ENCODE data around the gene NCBP2. TPM values are rescaled to one million over a fixed set of nuclear protein-coding genes. Genes with fewer than 3 reads are reported as not detected.

Gene NCBP2
- total RNA-seq, 1 donor from 2014 or later, result 81.2 TPM

DNA sequence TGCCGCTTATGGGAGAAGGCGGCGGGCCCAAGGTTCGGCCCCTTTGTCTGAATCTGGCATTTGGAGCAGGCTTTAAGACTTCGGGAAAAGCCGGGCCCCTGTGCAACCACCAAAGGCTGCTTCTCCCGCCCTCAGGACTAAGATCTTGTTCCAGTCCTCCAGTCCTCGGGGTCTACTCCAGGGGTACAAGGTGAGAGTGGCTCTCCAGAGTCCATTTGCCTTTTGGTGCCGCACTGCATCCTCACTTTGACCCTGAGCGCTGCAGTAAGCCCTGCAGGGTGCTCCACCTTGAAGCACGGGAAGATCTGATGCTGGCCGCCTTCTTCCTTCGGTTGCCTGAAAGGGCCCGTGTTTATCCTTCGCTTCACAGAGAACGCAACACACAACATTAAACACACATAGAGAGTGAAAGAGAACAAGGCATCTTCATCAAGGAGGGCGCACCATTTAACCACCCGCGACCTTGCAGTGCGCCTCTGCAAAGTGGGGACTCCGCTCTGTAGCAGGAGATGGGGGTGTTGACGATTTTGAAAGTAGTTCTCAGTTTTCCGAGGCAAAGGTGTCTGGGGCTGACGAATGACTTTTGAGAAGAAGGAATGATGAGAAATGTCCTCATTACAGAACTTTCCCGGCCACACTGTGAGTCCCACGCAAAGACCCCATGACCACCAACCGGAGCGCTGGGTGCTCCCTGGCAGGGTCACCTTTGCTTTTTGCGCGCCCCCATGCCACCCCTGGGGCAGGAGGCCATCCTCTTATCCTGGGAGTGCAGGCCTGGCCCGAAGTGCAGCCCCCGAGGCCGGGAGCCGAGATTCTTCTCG lies 25.3 kb upstream of the NCBP2 start:
- peaks cover 60% of the 10 kb centered on the region for H3K27me3 Mint-ChIP-seq
- no peak for TF ChIP-seq CTCF (conservative IDR thresholded peaks at IDR 0.05)

GRCh38 chr3:196966526-196967401 lies 24.4 kb upstream of the NCBP2 start:
- no peak for DNase-seq (ENCODE audit: extremely low spot score, unreplicated experiment)
- Mint-ChIP-seq H3K9me3 (no peaks in the 10 kb centered on the region), H3K27me3 (peaks cover 66% of the 10 kb centered on the region), H3K4me3 (no peak overlapping the region), H3K4me1 (ENCODE audit: unreplicated experiment) (no peaks in the 10 kb centered on the region), H3K36me3 (no peaks in the 10 kb centered on the region), H3K27ac (no peak overlapping the region)
- TF ChIP-seq CTCF (conservative IDR thresholded peaks at IDR 0.05), result no peak

More for the DNA sequence above, 25.3 kb upstream of the NCBP2 start:
- Mint-ChIP-seq H3K4me1 (ENCODE audit: unreplicated experiment) (no peaks in the 10 kb centered on the region), H3K4me3 (peak overlapping the region; percentile 83), H3K27ac (no peak overlapping the region), H3K36me3 (no peaks in the 10 kb centered on the region), H3K9me3 (no peaks in the 10 kb centered on the region)
- no peak for DNase-seq (ENCODE audit: extremely low spot score, unreplicated experiment)

DNA sequence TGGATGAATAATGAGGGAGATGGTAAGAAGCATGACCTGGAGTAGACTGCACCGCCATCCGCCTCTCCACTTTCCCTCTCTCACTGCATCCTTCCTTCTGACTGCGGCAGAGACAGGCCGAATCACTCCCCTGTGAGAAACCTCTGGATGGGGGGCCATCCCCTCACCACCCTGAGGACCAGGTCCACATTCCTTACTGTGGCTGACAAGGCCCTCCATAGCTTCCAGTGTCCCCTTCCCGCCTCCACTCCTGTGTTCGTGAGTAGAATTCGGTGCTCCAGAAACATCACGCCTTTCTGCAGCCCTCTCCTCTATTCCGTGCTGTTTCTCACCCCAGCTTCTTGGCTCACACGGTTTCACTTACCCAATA lies 23.5 kb upstream of the NCBP2 start:
- H3K27me3 Mint-ChIP-seq, result peaks cover 64% of the 10 kb centered on the region

DNA sequence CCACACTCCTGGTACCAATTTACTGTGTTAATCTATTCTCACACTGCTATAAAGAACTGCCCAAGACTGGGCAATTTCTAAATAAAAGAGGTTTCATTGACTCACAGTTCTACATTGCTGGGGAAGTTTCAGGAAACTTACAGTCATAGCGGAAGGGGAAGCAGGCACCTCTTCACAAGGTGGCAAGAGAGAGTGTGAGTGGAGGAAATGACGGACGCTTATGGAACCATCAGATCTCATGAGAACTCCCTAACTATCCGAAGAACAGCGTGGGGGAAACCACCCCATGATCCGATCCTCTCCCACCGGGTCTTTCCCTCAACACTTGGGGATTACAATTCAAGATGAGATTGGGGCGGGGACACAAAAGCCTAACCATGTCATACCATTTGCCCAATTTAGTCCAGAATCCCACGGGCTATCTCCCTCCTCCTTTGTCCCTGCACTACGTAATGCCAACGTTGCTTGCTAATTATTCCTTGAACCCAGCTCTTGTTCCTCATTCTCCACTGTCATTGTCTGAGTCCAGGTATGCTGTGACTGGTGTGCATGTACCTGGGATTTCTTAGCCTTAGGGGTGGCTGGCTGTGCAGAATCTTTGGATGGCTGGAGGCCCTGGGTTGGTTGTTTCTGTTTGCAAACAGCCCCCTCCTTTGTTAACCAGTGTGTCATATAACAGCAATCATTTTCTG lies 22.9 kb upstream of the NCBP2 start:
- Mint-ChIP-seq H3K36me3 (no peaks in the 10 kb centered on the region), H3K27me3 (peaks cover 64% of the 10 kb centered on the region), H3K27ac (no peak overlapping the region), H3K4me1 (ENCODE audit: unreplicated experiment) (no peaks in the 10 kb centered on the region), H3K9me3 (no peaks in the 10 kb centered on the region), H3K4me3 (no peak overlapping the region)
- TF ChIP-seq CTCF (conservative IDR thresholded peaks at IDR 0.05), result no peak
- DNase-seq (ENCODE audit: extremely low spot score, unreplicated experiment), result no peak

More for the DNA sequence above, 23.5 kb upstream of the NCBP2 start:
- H3K36me3 Mint-ChIP-seq, result no peaks in the 10 kb centered on the region
- no peaks in the 10 kb centered on the region for H3K4me1 Mint-ChIP-seq (ENCODE audit: unreplicated experiment)
- no peaks in the 10 kb centered on the region for H3K9me3 Mint-ChIP-seq
- no peak overlapping the region for H3K27ac Mint-ChIP-seq
- no peak for TF ChIP-seq CTCF (conservative IDR thresholded peaks at IDR 0.05)
- no peak overlapping the region for H3K4me3 Mint-ChIP-seq
- no peak for DNase-seq (ENCODE audit: extremely low spot score, unreplicated experiment)

DNA sequence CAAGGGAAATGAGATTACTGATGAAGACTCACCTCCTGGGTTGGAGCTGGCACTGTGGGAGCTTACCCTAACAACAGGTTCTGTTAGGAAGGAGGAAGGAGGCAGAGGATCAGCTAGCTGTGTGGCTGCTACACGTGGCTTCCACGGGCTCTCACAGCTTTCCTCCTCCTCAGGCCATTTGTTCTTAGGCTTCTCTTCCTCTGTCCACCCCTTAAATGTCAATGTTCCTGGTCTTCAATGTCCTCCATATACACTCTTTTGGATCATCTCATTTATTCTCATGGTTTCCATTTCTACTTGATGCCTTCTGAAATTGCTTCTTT lies 21.3 kb upstream of the NCBP2 start:
- no peak for DNase-seq (ENCODE audit: extremely low spot score, unreplicated experiment)
- Mint-ChIP-seq H3K36me3 (no peaks in the 10 kb centered on the region), H3K27me3 (peaks cover 64% of the 10 kb centered on the region), H3K4me3 (no peak overlapping the region), H3K27ac (no peak overlapping the region), H3K9me3 (no peaks in the 10 kb centered on the region), H3K4me1 (ENCODE audit: unreplicated experiment) (no peaks in the 10 kb centered on the region)
- no peak for TF ChIP-seq CTCF (conservative IDR thresholded peaks at IDR 0.05)

Measured in type B pancreatic cell (in vitro differentiated cells).